ENCODE data around the gene GCNT1.
"Not testable (repeated sequence)": the region's sequence is repeated elsewhere in the genome, so short reads cannot be mapped to it uniquely, and the experiment has no call there.

Gene GCNT1

GRCh38 chr9:76459694-76460635, 983 bp downstream of the GCNT1 start:
- Histone ChIP-seq H3K4me3 (ENCODE audit: low read depth in 1 of 2, low read length in 2 of 2) (peak overlapping the region; percentile 84 to 89), H3K4me1 (ENCODE audit: control insufficient read depth in 1 of 2, insufficient read depth in 2 of 2, low read length in 2 of 2) (peaks cover 25 to 29% of the 10 kb centered on the region in 2 donors), H3K27me3 (ENCODE audit: control insufficient read depth in 1 of 2, insufficient read depth in 2 of 2, low read length in 2 of 2) (no peaks in the 10 kb centered on the region), H3K36me3 (ENCODE audit: control insufficient read depth in 1 of 2, insufficient read depth in 2 of 2, low read length in 2 of 2) (peaks cover 3 to 6% of the 10 kb centered on the region in 2 donors), H3K27ac (ENCODE audit: low read depth, low read length) (peak overlapping the region; percentile 72), H3K9me3 (ENCODE audit: control insufficient read depth in 1 of 2, low read length in 2 of 2) (no peaks in the 10 kb centered on the region), H3K9ac (ENCODE audit: low read depth in 1 of 2, low read length in 2 of 2) (peak overlapping the region; percentile 91 to 92)

- Histone ChIP-seq H3K4me3 (ENCODE audit: low read depth in 1 of 2, low read length in 2 of 2) (peak overlapping the region; percentile 57 to 89), H3K4me1 (ENCODE audit: control insufficient read depth in 1 of 2, insufficient read depth in 2 of 2, low read length in 2 of 2) (peaks cover 26 to 31% of the 10 kb centered on the region in 2 donors), H3K27ac (ENCODE audit: low read depth, low read length) (no peak overlapping the region)
Observed at GRCh38 chr9:76462126-76462525, 3.1 kb downstream of the GCNT1 start.

GRCh38 chr9:76463211-76463610, 4.2 kb downstream of the GCNT1 start:
- H3K9ac ChIP-seq (ENCODE audit: low read depth in 1 of 2, low read length in 2 of 2): peak overlapping the region in 1 of 2 donors; percentile 20
- H3K9me3 ChIP-seq (ENCODE audit: control insufficient read depth in 1 of 2, low read length in 2 of 2): no peaks in the 10 kb centered on the region
- H3K27ac ChIP-seq (ENCODE audit: low read depth, low read length): no peak overlapping the region
- H3K27me3 ChIP-seq (ENCODE audit: control insufficient read depth in 1 of 2, insufficient read depth in 2 of 2, low read length in 2 of 2): no peaks in the 10 kb centered on the region
- peaks cover 27 to 36% of the 10 kb centered on the region in 2 donors for H3K4me1 ChIP-seq (ENCODE audit: control insufficient read depth in 1 of 2, insufficient read depth in 2 of 2, low read length in 2 of 2)
- peaks cover 6 to 17% of the 10 kb centered on the region in 2 donors for H3K36me3 ChIP-seq (ENCODE audit: control insufficient read depth in 1 of 2, insufficient read depth in 2 of 2, low read length in 2 of 2)
- H3K4me3 ChIP-seq (ENCODE audit: low read depth in 1 of 2, low read length in 2 of 2): peak overlapping the region; percentile 1 to 57

More at GRCh38 chr9:76462126-76462525, 3.1 kb downstream of the GCNT1 start:
- peak overlapping the region; percentile 76 to 92 for H3K9ac ChIP-seq (ENCODE audit: low read depth in 1 of 2, low read length in 2 of 2)
- H3K9me3 ChIP-seq (ENCODE audit: control insufficient read depth in 1 of 2, low read length in 2 of 2): no peaks in the 10 kb centered on the region
- peaks cover 6 to 9% of the 10 kb centered on the region in 2 donors for H3K36me3 ChIP-seq (ENCODE audit: control insufficient read depth in 1 of 2, insufficient read depth in 2 of 2, low read length in 2 of 2)
- no peaks in the 10 kb centered on the region for H3K27me3 ChIP-seq (ENCODE audit: control insufficient read depth in 1 of 2, insufficient read depth in 2 of 2, low read length in 2 of 2)

GRCh38 chr9:76464706-76465105, 5.7 kb downstream of the GCNT1 start:
- no peaks in the 10 kb centered on the region for H3K9me3 ChIP-seq (ENCODE audit: control insufficient read depth in 1 of 2, low read length in 2 of 2)
- H3K4me1 ChIP-seq (ENCODE audit: control insufficient read depth in 1 of 2, insufficient read depth in 2 of 2, low read length in 2 of 2): peaks cover 32 to 33% of the 10 kb centered on the region in 2 donors
- H3K4me3 ChIP-seq (ENCODE audit: low read depth in 1 of 2, low read length in 2 of 2): no peak overlapping the region
- no peaks in the 10 kb centered on the region for H3K27me3 ChIP-seq (ENCODE audit: control insufficient read depth in 1 of 2, insufficient read depth in 2 of 2, low read length in 2 of 2)
- no peak overlapping the region for H3K27ac ChIP-seq (ENCODE audit: low read depth, low read length)
- H3K9ac ChIP-seq (ENCODE audit: low read depth in 1 of 2, low read length in 2 of 2): no peak overlapping the region
- peaks cover 6 to 21% of the 10 kb centered on the region in 2 donors for H3K36me3 ChIP-seq (ENCODE audit: control insufficient read depth in 1 of 2, insufficient read depth in 2 of 2, low read length in 2 of 2)

GRCh38 chr9:76465442-76466298, 6.7 kb downstream of the GCNT1 start:
- Histone ChIP-seq H3K9me3 (ENCODE audit: control insufficient read depth in 1 of 2, low read length in 2 of 2) (no peaks in the 10 kb centered on the region), H3K27me3 (ENCODE audit: control insufficient read depth in 1 of 2, insufficient read depth in 2 of 2, low read length in 2 of 2) (no peaks in the 10 kb centered on the region), H3K36me3 (ENCODE audit: control insufficient read depth in 1 of 2, insufficient read depth in 2 of 2, low read length in 2 of 2) (peaks cover 6 to 21% of the 10 kb centered on the region in 2 donors), H3K9ac (ENCODE audit: low read depth in 1 of 2, low read length in 2 of 2) (no peak overlapping the region), H3K4me1 (ENCODE audit: control insufficient read depth in 1 of 2, insufficient read depth in 2 of 2, low read length in 2 of 2) (peaks cover 29 to 33% of the 10 kb centered on the region in 2 donors), H3K4me3 (ENCODE audit: low read depth in 1 of 2, low read length in 2 of 2) (no peak overlapping the region), H3K27ac (ENCODE audit: low read depth, low read length) (no peak overlapping the region)

- Histone ChIP-seq H3K9me3 (ENCODE audit: control insufficient read depth in 1 of 2, low read length in 2 of 2) (no peaks in the 10 kb centered on the region), H3K27me3 (ENCODE audit: control insufficient read depth in 1 of 2, insufficient read depth in 2 of 2, low read length in 2 of 2) (no peaks in the 10 kb centered on the region), H3K9ac (ENCODE audit: low read depth in 1 of 2, low read length in 2 of 2) (no peak overlapping the region), H3K4me1 (ENCODE audit: control insufficient read depth in 1 of 2, insufficient read depth in 2 of 2, low read length in 2 of 2) (peaks cover 33 to 37% of the 10 kb centered on the region in 2 donors), H3K4me3 (ENCODE audit: low read depth in 1 of 2, low read length in 2 of 2) (no peak overlapping the region), H3K27ac (ENCODE audit: low read depth, low read length) (no peak overlapping the region), H3K36me3 (ENCODE audit: control insufficient read depth in 1 of 2, insufficient read depth in 2 of 2, low read length in 2 of 2) (peaks cover 6 to 21% of the 10 kb centered on the region in 2 donors)
Observed at GRCh38 chr9:76466299-76466605, 7.3 kb downstream of the GCNT1 start.

GRCh38 chr9:76474419-76474818, 15.4 kb downstream of the GCNT1 start:
- Histone ChIP-seq H3K4me3 (ENCODE audit: low read depth in 1 of 2, low read length in 2 of 2) (no peak overlapping the region), H3K27ac (ENCODE audit: low read depth, low read length) (no peak overlapping the region), H3K9me3 (ENCODE audit: control insufficient read depth in 1 of 2, low read length in 2 of 2) (peaks cover 0 to 7% of the 10 kb centered on the region in 2 donors), H3K27me3 (ENCODE audit: control insufficient read depth in 1 of 2, insufficient read depth in 2 of 2, low read length in 2 of 2) (no peaks in the 10 kb centered on the region), H3K4me1 (ENCODE audit: control insufficient read depth in 1 of 2, insufficient read depth in 2 of 2, low read length in 2 of 2) (peaks cover 10 to 14% of the 10 kb centered on the region in 2 donors), H3K36me3 (ENCODE audit: control insufficient read depth in 1 of 2, insufficient read depth in 2 of 2, low read length in 2 of 2) (peaks cover 11 to 15% of the 10 kb centered on the region in 2 donors), H3K9ac (ENCODE audit: low read depth in 1 of 2, low read length in 2 of 2) (no peak overlapping the region)

GRCh38 chr9:76475686-76476085, 16.7 kb downstream of the GCNT1 start:
- H3K9ac ChIP-seq (ENCODE audit: low read depth in 1 of 2, low read length in 2 of 2): no peak overlapping the region
- no peak overlapping the region for H3K4me3 ChIP-seq (ENCODE audit: low read depth in 1 of 2, low read length in 2 of 2)
- H3K36me3 ChIP-seq (ENCODE audit: control insufficient read depth in 1 of 2, insufficient read depth in 2 of 2, low read length in 2 of 2): peaks cover 11 to 15% of the 10 kb centered on the region in 2 donors
- peaks cover 9 to 13% of the 10 kb centered on the region in 2 donors for H3K4me1 ChIP-seq (ENCODE audit: control insufficient read depth in 1 of 2, insufficient read depth in 2 of 2, low read length in 2 of 2)
- H3K9me3 ChIP-seq (ENCODE audit: control insufficient read depth in 1 of 2, low read length in 2 of 2): peaks cover 0 to 7% of the 10 kb centered on the region in 2 donors
- H3K27me3 ChIP-seq (ENCODE audit: control insufficient read depth in 1 of 2, insufficient read depth in 2 of 2, low read length in 2 of 2): no peaks in the 10 kb centered on the region
- no peak overlapping the region for H3K27ac ChIP-seq (ENCODE audit: low read depth, low read length)

GRCh38 chr9:76477818-76478217, 18.8 kb downstream of the GCNT1 start:
- not testable (repeated sequence) for H3K4me1 ChIP-seq (ENCODE audit: control insufficient read depth in 1 of 2, insufficient read depth in 2 of 2, low read length in 2 of 2); H3K9ac ChIP-seq (ENCODE audit: low read depth in 1 of 2, low read length in 2 of 2); H3K4me3 ChIP-seq (ENCODE audit: low read depth in 1 of 2, low read length in 2 of 2); H3K27ac ChIP-seq (ENCODE audit: low read depth, low read length); H3K9me3 ChIP-seq (ENCODE audit: control insufficient read depth in 1 of 2, low read length in 2 of 2); H3K27me3 ChIP-seq (ENCODE audit: control insufficient read depth in 1 of 2, insufficient read depth in 2 of 2, low read length in 2 of 2)
- peaks cover 15 to 16% of the 10 kb centered on the region in 2 donors for H3K36me3 ChIP-seq (ENCODE audit: control insufficient read depth in 1 of 2, insufficient read depth in 2 of 2, low read length in 2 of 2)

GRCh38 chr9:76478226-76478625, 19.2 kb downstream of the GCNT1 start:
- no peak overlapping the region for H3K9ac ChIP-seq (ENCODE audit: low read depth in 1 of 2, low read length in 2 of 2)

More at GRCh38 chr9:76478226-76478625, 19.2 kb downstream of the GCNT1 start:
- Histone ChIP-seq H3K27ac (ENCODE audit: low read depth, low read length) (no peak overlapping the region), H3K27me3 (ENCODE audit: control insufficient read depth in 1 of 2, insufficient read depth in 2 of 2, low read length in 2 of 2) (no peaks in the 10 kb centered on the region), H3K36me3 (ENCODE audit: control insufficient read depth in 1 of 2, insufficient read depth in 2 of 2, low read length in 2 of 2) (peaks cover 15 to 16% of the 10 kb centered on the region in 2 donors), H3K4me1 (ENCODE audit: control insufficient read depth in 1 of 2, insufficient read depth in 2 of 2, low read length in 2 of 2) (no peaks in the 10 kb centered on the region), H3K9me3 (ENCODE audit: control insufficient read depth in 1 of 2, low read length in 2 of 2) (peaks cover 0 to 7% of the 10 kb centered on the region in 2 donors), H3K4me3 (ENCODE audit: low read depth in 1 of 2, low read length in 2 of 2) (no peak overlapping the region)
